ENCODE measurements around the gene NUDCD3. TPM values are rescaled to one million over a fixed set of nuclear protein-coding genes. Genes with fewer than 3 reads are reported as not detected.

The NUDCD3 gene
- total RNA-seq, 4 donors from 2014 or later = 57.0 to 92.3 (median 75.2) TPM

DNA sequence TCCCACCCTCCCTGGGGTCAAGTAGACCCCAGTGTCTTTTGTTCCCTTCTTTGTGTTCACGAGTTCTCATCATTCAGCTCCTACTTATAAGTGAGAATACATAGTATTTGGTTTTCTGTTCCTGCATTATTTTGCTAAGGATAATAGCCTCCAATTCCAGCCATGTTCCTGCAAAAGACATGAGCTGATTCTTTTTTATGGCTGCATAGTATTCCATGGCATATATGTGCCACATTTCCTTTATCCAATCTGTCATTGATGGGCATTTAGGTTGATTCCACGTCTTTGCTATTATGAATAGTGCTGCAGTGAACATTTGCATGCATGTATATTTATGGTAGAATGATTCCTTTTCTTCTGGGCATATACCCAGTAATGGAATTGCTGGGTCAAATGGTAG is 136.8 kb downstream of the NUDCD3 start:
- no peaks in the 10 kb centered on the region for H3K27me3 ChIP-seq
- WGBS, 2 donors (ENCODE audit: low coverage in 1 of 2) = 55 to 60% methylated on average over 2 of the region's 2 CpGs
- H3K36me3 ChIP-seq = no peaks in the 10 kb centered on the region
- peaks cover 0 to 11% (median 0%) of the 10 kb centered on the region in 3 donors for H3K9me3 ChIP-seq
- no peak overlapping the region for H3K4me3 ChIP-seq
- no peak for ATAC-seq
- no peaks in the 10 kb centered on the region for H3K4me1 ChIP-seq
- no peak overlapping the region for H3K27ac ChIP-seq
- TF ChIP-seq, protein P1, sequence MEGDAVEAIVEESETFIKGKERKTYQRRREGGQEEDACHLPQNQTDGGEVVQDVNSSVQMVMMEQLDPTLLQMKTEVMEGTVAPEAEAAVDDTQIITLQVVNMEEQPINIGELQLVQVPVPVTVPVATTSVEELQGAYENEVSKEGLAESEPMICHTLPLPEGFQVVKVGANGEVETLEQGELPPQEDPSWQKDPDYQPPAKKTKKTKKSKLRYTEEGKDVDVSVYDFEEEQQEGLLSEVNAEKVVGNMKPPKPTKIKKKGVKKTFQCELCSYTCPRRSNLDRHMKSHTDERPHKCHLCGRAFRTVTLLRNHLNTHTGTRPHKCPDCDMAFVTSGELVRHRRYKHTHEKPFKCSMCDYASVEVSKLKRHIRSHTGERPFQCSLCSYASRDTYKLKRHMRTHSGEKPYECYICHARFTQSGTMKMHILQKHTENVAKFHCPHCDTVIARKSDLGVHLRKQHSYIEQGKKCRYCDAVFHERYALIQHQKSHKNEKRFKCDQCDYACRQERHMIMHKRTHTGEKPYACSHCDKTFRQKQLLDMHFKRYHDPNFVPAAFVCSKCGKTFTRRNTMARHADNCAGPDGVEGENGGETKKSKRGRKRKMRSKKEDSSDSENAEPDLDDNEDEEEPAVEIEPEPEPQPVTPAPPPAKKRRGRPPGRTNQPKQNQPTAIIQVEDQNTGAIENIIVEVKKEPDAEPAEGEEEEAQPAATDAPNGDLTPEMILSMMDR (IDR thresholded peaks at IDR 0.05) = no peak
- TF ChIP-seq POLR2AphosphoS5 (IDR thresholded peaks at IDR 0.05) (no peak), EP300 (IDR thresholded peaks at IDR 0.05) (no peak), POLR2A (IDR thresholded peaks at IDR 0.05) (no peak)

DNA sequence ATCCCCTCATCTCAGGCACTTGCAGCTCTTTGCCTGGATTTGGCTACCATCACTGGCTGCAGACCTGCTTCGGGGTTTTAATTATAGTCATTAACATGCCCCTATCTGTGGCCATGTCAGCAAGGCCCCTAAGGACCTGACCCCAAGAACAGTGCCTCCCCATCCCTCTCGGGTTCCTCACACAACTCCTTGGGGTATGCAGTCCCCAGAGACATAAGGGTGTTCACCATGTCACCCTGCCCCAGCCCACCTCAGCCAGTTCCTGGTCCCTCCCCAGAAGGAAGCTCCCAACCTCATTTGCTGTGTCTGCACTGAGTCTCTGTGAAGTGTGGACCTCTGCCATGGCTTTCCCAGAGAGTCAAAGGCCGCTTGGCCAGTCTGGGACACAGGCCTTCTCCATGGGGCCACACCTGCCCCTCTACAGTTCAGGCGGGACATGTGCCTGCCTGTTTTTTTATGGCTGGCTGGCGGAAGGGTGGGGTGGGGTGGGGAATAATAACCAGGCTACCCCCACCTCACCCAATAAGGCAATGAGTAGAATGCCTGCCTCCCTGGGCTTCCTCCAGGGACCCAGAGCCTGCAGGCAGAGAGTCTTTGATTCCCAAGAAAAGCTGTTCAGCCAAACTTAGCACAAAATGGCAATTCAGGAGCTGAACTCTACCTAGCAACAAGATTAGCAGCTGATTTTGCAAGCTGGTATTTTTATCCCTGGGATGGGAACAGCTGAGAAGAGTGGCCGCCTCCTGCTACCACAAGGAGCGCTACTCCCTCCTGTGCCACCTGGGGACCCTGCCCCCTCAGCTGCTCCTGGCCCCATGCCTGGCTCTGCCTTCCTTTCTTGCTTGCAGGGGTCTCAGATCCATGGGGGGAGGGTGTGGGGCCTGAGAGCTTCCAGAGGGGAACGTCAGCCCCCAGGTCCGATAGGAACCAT is 141.3 kb downstream of the NUDCD3 start:
- Histone ChIP-seq H3K27ac (no peak overlapping the region), H3K4me1 (no peaks in the 10 kb centered on the region), H3K9me3 (no peaks in the 10 kb centered on the region), H3K36me3 (no peaks in the 10 kb centered on the region), H3K27me3 (no peaks in the 10 kb centered on the region), H3K4me3 (no peak overlapping the region)
- WGBS, 2 donors (ENCODE audit: low coverage in 1 of 2) = 100% methylated on average over 1 of the region's 9 CpGs
- TF ChIP-seq EP300 (IDR thresholded peaks at IDR 0.05) (no peak), POLR2AphosphoS5 (IDR thresholded peaks at IDR 0.05) (no peak), POLR2A (IDR thresholded peaks at IDR 0.05) (no peak)
- TF ChIP-seq, protein P1 (IDR thresholded peaks at IDR 0.05) = no peak
- ATAC-seq = no peak

DNA sequence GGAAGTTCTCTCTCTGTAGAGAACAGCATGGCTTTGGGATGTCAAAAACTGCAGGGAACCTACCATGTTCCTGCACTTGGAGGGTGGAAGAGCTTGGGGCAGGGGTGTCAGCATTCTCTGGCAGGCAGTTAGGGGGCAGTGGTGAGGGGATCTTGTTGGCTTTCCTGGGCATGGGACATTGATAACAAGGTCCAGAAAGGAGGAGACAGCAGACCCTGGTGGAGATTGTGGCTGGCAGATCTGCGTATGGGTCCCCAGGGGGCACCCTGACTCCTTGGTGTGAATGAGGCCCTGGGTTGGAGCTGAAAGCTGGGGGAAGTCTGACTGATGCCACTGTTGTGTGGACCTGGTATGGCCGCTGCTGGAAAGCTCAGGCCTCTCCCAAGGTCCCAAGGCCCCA is 142.2 kb downstream of the NUDCD3 start:
- TF ChIP-seq POLR2AphosphoS5 (IDR thresholded peaks at IDR 0.05) = no peak
- TF ChIP-seq, protein P1 (IDR thresholded peaks at IDR 0.05) = peak in 1 of 4 experiments; percentile 6
- TF ChIP-seq EP300 (IDR thresholded peaks at IDR 0.05) = no peak
- TF ChIP-seq POLR2A (IDR thresholded peaks at IDR 0.05) = no peak
- no peak for ATAC-seq

DNA sequence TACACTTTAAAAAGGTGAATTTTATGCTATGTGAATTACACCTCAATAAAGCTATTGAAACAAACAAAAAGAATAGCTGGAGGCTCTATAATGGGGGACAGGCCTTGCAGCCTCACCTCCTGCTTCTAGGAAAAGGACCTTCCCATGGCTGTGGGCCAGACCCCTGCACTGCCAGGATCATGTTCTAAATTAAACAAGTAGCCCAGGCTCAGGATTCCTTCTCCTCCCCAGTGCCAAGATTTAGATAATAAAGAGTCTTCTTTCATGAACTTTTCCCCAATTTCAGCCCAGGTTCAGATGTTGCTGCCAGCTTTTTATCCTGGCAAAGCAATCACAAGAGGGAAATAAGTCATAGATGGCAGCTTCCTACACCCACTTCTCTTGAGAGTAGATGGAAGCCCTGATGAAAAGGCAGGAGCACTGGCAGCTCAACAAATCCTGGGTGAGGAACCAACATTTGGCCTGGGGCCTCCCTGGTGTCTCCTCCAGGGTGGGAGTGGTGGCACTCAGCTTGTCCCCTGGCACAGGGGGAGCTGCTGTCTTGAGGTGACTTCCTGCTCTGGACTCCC is 142.8 kb downstream of the NUDCD3 start:
- no peak for ATAC-seq
- Histone ChIP-seq H3K36me3 (no peaks in the 10 kb centered on the region), H3K4me3 (no peak overlapping the region), H3K4me1 (no peaks in the 10 kb centered on the region), H3K27ac (no peak overlapping the region), H3K27me3 (no peaks in the 10 kb centered on the region), H3K9me3 (peaks cover 0 to 5% (median 0%) of the 10 kb centered on the region in 3 donors)
- TF ChIP-seq POLR2AphosphoS5 (IDR thresholded peaks at IDR 0.05) (no peak), EP300 (IDR thresholded peaks at IDR 0.05) (no peak), POLR2A (IDR thresholded peaks at IDR 0.05) (no peak)
- TF ChIP-seq, protein P1 (IDR thresholded peaks at IDR 0.05) = no peak

More for the DNA sequence above, 142.2 kb downstream of the NUDCD3 start:
- H3K27me3 ChIP-seq = no peaks in the 10 kb centered on the region
- no peaks in the 10 kb centered on the region for H3K9me3 ChIP-seq
- no peak overlapping the region for H3K27ac ChIP-seq
- H3K4me3 ChIP-seq = no peak overlapping the region
- 100% methylated on average over 1 of the region's 2 CpGs for WGBS, 2 donors (ENCODE audit: low coverage in 1 of 2)
- H3K4me1 ChIP-seq = no peaks in the 10 kb centered on the region
- H3K36me3 ChIP-seq = no peaks in the 10 kb centered on the region

Measured in gastroesophageal sphincter (tissue), 4 donors.